ENCODE data around the gene KCNJ15.

GRCh38 chr21:38223893-38224540 lies 32.8 kb upstream of the KCNJ15 start:
- TF ChIP-seq CTCF (IDR thresholded peaks at IDR 0.05) (no peak), POLR2A (IDR thresholded peaks at IDR 0.05) (no peak)

Data from heart left ventricle (tissue), 13 donors.